Mammary epithelial cell (primary cell): ENCODE data around the gene PSMA2.

Experiments
- CTCF ChIP-seq, 2 donors: IDR thresholded peaks in 1 of 2; conservative IDR thresholded peaks in 1 of 2; 2 replicates each; pipeline ENCODE4 v1.5.1; 2011 to 2012; ENCODE audit warnings: inconsistent platforms in 2 of 2, low read length in 2 of 2, mild to moderate bottlenecking in 2 of 2, control low read depth in 1 of 2, low read depth in 1 of 2; ENCODE audit not compliant: insufficient read depth in 1 of 2; ENCODE audit errors: extremely low read depth in 1 of 2
- EZH2 ChIP-seq: IDR thresholded peaks from 2 replicates; pipeline ENCODE4 v1.6.1; 2012; ENCODE audit warnings: low read length, inconsistent platforms, borderline replicate concordance

- TF ChIP-seq CTCF (conservative IDR thresholded peaks at IDR 0.05 in 1 of 2, IDR thresholded peaks at IDR 0.05 in 1 of 2; ENCODE audit: extremely low read depth in 1 of 2, insufficient read depth in 1 of 2, low read depth in 1 of 2, low read length in 2 of 2), result no peak
- TF ChIP-seq EZH2, result no peak
Observed at GRCh38 chr7:42950417-42950816, 18.4 kb upstream of the PSMA2 start.
